H1 (cell line): ENCODE results near the gene PGAM1.

Experiments
- ATF2 ChIP-seq: IDR thresholded peaks from 2 replicates; pipeline ENCODE4 v1.6.1; 2012; ENCODE audit warnings: low read length, inconsistent platforms
- CTCF ChIP-seq, 3 experiments: IDR thresholded peaks; 1 replicate in 2 of 3; 2 replicates in 1 of 3; pipeline versions ENCODE4 v1.5.1 to v1.6.1; 2011; ENCODE audit warnings: low read length in 3 of 3, mild to moderate bottlenecking in 3 of 3, inconsistent platforms in 2 of 3, low read depth in 1 of 3, moderate library complexity in 1 of 3; ENCODE audit not compliant: insufficient read depth in 1 of 3; ENCODE audit errors: control extremely low read depth in 1 of 3
- NANOG ChIP-seq: IDR thresholded peaks from 2 replicates; pipeline ENCODE4 v1.6.1; 2011; ENCODE audit warnings: low read length, low read depth, mild to moderate bottlenecking, inconsistent platforms; ENCODE audit not compliant: insufficient read depth, poor library complexity, severe bottlenecking
- POLR2AphosphoS5 ChIP-seq: IDR thresholded peaks from 2 replicates; pipeline ENCODE4 v1.6.1; 2011; ENCODE audit warnings: low read depth, low read length
- SUZ12 ChIP-seq: fragments of 200-600 bp; sonication (generic); IDR thresholded peaks from 2 replicates; pipeline ENCODE4 v1.6.1; 2012; ENCODE audit warnings: mild to moderate bottlenecking, inconsistent platforms, low read length, moderate library complexity, mixed read lengths
- TAF1 ChIP-seq: IDR thresholded peaks from 2 replicates; pipeline ENCODE4 v1.6.1; 2011; ENCODE audit warnings: mild to moderate bottlenecking, low read depth, low read length

- TF ChIP-seq CTCF (IDR thresholded peaks at IDR 0.05; ENCODE audit: control extremely low read depth in 1 of 3, insufficient read depth in 1 of 3, low read depth in 1 of 3, low read length in 3 of 3) (no peak), POLR2AphosphoS5 (no peak), ATF2 (no peak), SUZ12 (no peak), TAF1 (no peak), NANOG (no peak)
Measured at GRCh38 chr10:97475936-97476594, 50.1 kb downstream of the PGAM1 start.
